Hepatocyte (in vitro differentiated cells): ENCODE results near the gene PLCL1. TPM values are rescaled to one million over a fixed set of nuclear protein-coding genes. Genes with fewer than 3 reads are reported as not detected.

ENCODE experiments used
- DNase-seq: peaks from one replicate; pipeline ENCODE4 v3.0.0-alpha.2; 2016; ENCODE audit warnings: low spot score
- H2AFZ ChIP-seq: fragments of 200-600 bp; sonication (generic); 2 replicates; pipeline ENCODE4 v1.6.0; 2016; ENCODE audit warnings: antibody characterized with exemption, mild to moderate bottlenecking
- H3K27ac ChIP-seq: fragments of 200-600 bp; sonication (generic); 2 replicates; pipeline ENCODE4 v1.5.1; 2016; ENCODE audit warnings: mild to moderate bottlenecking
- H3K27me3 ChIP-seq: fragments of 200-600 bp; sonication (generic); 2 replicates; pipeline ENCODE4 v1.6.1; 2016
- H3K36me3 ChIP-seq: fragments of 200-600 bp; sonication (generic); replicated peaks from 2 replicates; pipeline ENCODE4 v1.5.1; 2016; ENCODE audit warnings: low read depth; ENCODE audit not compliant: insufficient read depth
- H3K4me1 ChIP-seq: fragments of 200-600 bp; sonication (generic); 2 replicates; pipeline ENCODE4 v1.5.1; 2016; ENCODE audit warnings: mild to moderate bottlenecking, moderate library complexity; ENCODE audit not compliant: insufficient read depth
- H3K4me2 ChIP-seq: fragments of 200-600 bp; sonication (generic); 2 replicates; pipeline ENCODE4 v1.6.0; 2016
- H3K4me3 ChIP-seq: fragments of 200-600 bp; sonication (generic); 2 replicates; pipeline ENCODE4 v1.5.1; 2016; ENCODE audit warnings: mild to moderate bottlenecking
- H3K79me2 ChIP-seq: fragments of 200-600 bp; sonication (generic); 2 replicates; pipeline ENCODE4 v1.6.0; 2017; ENCODE audit warnings: mild to moderate bottlenecking
- H3K9me2 ChIP-seq: fragments of 200-600 bp; sonication (generic); replicated peaks from 2 replicates; pipeline ENCODE4 v1.6.0; 2017; ENCODE audit warnings: mild to moderate bottlenecking; ENCODE audit not compliant: insufficient read depth
- H3K9me3 ChIP-seq: fragments of 200-600 bp; sonication (generic); 2 replicates; pipeline ENCODE4 v1.5.1; 2016; ENCODE audit warnings: low read depth, mild to moderate bottlenecking
- H4K20me1 ChIP-seq: fragments of 200-600 bp; sonication (generic); 2 replicates; pipeline ENCODE4 v1.6.0; 2016; ENCODE audit warnings: mild to moderate bottlenecking; ENCODE audit not compliant: insufficient read depth, poor library complexity, severe bottlenecking
- EZH2 ChIP-seq: fragments of 200-600 bp; sonication (generic); IDR thresholded peaks from 2 replicates; pipeline ENCODE4 v1.6.1; 2016; ENCODE audit warnings: antibody characterized with exemption, mild to moderate bottlenecking, borderline replicate concordance
- EZH2phosphoT487 ChIP-seq: fragments of 200-600 bp; sonication (generic); IDR thresholded peaks from one replicate; pipeline ENCODE4 v1.6.1; 2018; ENCODE audit warnings: antibody characterized with exemption, mild to moderate bottlenecking, low read depth, moderate library complexity; ENCODE audit not compliant: unreplicated experiment, severe bottlenecking
- WGBS: methylation state at CpG from one replicate; pipeline ENCODE4 v1.1.6; 2016; ENCODE audit warnings: low lambda C conversion rate; ENCODE audit errors: missing lambda C conversion rate; 5-methylcytosine and 5-hydroxymethylcytosine counted together
- polyA plus RNA-seq: library from polyadenylated mRNA; unstranded; fragments of >200 nt; fragmentation: Nextera tagmentation; extraction: Ambion mirVana; gene quantifications from 2 replicates; pipeline ENCODE4 v1.2.1, GENCODE V29; 2016
- total RNA-seq: library from RNA; depleted of rRNA; stranded (reverse); fragments of >200 nt; gene quantifications from 2 replicates; pipeline ENCODE4 v1.2.3, GENCODE V29; 2014
- TF ChIP-seq, protein P1 (sequence below): fragments of 200-600 bp; sonication (generic); IDR thresholded peaks from 2 replicates; pipeline ENCODE4 v1.5.1; 2016; ENCODE audit warnings: antibody characterized with exemption, mild to moderate bottlenecking; ENCODE audit not compliant: poor library complexity

Gene PLCL1
- total and polyA plus RNA-seq, 2 experiments from 2014 or later, result 0.37 to 2.4 TPM

DNA sequence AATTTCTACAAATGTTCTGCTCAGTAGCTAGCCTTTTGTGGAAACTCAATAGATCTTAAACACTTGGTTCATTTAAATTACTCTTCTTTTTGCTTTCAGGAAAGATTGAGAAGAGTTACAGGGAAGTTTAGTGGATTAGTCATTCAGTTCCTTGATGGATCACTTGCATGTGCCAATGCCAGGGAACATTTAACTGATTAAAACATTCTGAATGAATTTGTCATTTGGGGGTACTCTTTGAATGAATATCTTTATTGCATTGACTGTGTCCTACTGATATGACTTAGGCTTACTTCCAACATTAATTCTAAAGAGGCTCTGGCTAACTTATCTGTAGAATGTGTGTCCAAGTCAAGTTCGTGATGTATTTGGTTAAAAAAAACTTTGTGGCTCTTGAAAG lies 199.8 kb downstream of the PLCL1 start:
- H3K36me3 ChIP-seq, result no peaks in the 10 kb centered on the region
- no peaks in the 10 kb centered on the region for H3K79me2 ChIP-seq
- no peak overlapping the region for H3K27ac ChIP-seq
- H3K4me1 ChIP-seq, result no peaks in the 10 kb centered on the region
- TF ChIP-seq, protein P1, sequence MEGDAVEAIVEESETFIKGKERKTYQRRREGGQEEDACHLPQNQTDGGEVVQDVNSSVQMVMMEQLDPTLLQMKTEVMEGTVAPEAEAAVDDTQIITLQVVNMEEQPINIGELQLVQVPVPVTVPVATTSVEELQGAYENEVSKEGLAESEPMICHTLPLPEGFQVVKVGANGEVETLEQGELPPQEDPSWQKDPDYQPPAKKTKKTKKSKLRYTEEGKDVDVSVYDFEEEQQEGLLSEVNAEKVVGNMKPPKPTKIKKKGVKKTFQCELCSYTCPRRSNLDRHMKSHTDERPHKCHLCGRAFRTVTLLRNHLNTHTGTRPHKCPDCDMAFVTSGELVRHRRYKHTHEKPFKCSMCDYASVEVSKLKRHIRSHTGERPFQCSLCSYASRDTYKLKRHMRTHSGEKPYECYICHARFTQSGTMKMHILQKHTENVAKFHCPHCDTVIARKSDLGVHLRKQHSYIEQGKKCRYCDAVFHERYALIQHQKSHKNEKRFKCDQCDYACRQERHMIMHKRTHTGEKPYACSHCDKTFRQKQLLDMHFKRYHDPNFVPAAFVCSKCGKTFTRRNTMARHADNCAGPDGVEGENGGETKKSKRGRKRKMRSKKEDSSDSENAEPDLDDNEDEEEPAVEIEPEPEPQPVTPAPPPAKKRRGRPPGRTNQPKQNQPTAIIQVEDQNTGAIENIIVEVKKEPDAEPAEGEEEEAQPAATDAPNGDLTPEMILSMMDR, result no peak
- no peak for TF ChIP-seq EZH2
- H4K20me1 ChIP-seq, result no peaks in the 10 kb centered on the region
- no peak for DNase-seq
- H3K9me3 ChIP-seq, result no peaks in the 10 kb centered on the region
- no peak overlapping the region for H3K4me2 ChIP-seq
- no peaks in the 10 kb centered on the region for H3K9me2 ChIP-seq
- H3K27me3 ChIP-seq, result peaks cover 1% of the 10 kb centered on the region
- WGBS, result 81% methylated on average over 1 of the region's 1 CpG
- H3K4me3 ChIP-seq, result no peak overlapping the region
- no peak overlapping the region for H2AFZ ChIP-seq

DNA sequence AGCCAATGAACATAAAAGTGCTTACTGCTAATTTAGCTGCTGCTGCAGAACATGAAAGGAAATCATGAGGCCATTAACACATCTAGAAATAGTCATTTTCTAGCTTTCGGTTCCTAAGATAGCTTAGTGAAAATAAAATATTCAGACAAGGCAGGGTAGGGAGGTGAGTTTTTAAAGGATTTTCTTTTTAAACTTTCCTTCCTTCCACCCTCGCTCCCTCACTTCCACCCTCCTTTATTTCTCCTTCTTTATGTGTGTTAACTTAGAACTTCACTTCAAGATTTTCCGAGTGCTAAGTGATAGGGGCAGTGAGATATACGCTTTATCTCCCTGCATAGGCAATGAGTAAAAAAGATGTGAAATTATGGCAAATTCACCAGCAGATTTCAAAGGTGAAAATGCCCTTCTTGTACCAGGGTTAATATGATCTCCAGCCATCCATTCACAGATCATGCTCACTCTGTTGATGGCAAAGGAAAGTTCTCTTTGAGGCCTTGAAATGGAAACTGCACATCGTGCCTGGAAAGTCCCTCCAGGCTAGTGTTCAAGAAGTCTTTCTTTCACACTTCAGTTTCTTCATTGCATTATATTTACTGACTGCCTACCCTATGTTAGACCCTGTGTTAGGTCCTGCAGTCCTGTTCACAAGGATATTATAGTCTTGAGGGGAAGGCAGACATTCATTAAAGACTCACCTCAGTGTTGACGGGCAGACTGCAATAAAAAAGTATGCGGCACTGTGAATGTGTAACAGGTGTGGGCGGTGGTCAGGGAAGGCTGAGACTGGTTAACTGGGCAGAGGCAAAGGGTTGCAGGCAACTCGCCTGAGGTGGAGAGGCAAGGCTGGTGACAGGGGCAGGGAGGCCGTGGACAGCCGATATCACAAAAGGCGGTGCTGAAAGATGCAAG lies 200.8 kb downstream of the PLCL1 start:
- no peak overlapping the region for H3K4me2 ChIP-seq
- 85% methylated on average over 12 of the region's 12 CpGs for WGBS
- H2AFZ ChIP-seq, result no peak overlapping the region
- H3K27ac ChIP-seq, result no peak overlapping the region
- DNase-seq, result no peak
- H3K9me3 ChIP-seq, result no peaks in the 10 kb centered on the region
- H3K4me3 ChIP-seq, result no peak overlapping the region
- H3K36me3 ChIP-seq, result no peaks in the 10 kb centered on the region
- H3K27me3 ChIP-seq, result no peaks in the 10 kb centered on the region
- no peak for TF ChIP-seq EZH2
- TF ChIP-seq, protein P1, result no peak
- no peaks in the 10 kb centered on the region for H3K79me2 ChIP-seq
- no peaks in the 10 kb centered on the region for H4K20me1 ChIP-seq
- no peaks in the 10 kb centered on the region for H3K4me1 ChIP-seq
- no peaks in the 10 kb centered on the region for H3K9me2 ChIP-seq

DNA sequence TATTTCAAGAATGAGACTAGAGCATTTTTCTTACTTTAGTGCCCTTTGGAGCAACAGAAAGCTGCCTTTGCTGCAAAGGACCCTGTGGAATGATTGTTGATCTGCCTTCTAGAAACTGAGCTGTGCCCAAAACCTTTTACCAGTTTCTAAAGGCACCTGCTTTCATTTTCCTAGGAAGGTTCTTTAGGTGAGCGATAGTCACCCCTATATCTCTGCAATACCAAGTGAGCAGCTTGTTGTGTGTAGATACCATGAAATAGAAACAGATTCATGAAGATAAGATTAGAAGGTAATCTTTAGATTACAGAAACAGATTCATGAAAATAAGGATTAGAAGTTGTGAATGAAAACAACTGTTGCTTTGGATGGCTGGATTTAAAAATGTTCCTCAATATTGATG lies 202.3 kb downstream of the PLCL1 start:
- H2AFZ ChIP-seq, result no peak overlapping the region
- no peaks in the 10 kb centered on the region for H3K9me2 ChIP-seq
- no peaks in the 10 kb centered on the region for H3K9me3 ChIP-seq
- no peak for TF ChIP-seq EZH2phosphoT487
- TF ChIP-seq, protein P1, result no peak
- no peak for TF ChIP-seq EZH2
- no peak overlapping the region for H3K4me3 ChIP-seq
- no peaks in the 10 kb centered on the region for H3K36me3 ChIP-seq
- no peaks in the 10 kb centered on the region for H3K27me3 ChIP-seq
- no peaks in the 10 kb centered on the region for H4K20me1 ChIP-seq
- H3K27ac ChIP-seq, result no peak overlapping the region
- H3K4me1 ChIP-seq, result no peaks in the 10 kb centered on the region
- no peaks in the 10 kb centered on the region for H3K79me2 ChIP-seq
- DNase-seq, result no peak
- H3K4me2 ChIP-seq, result no peak overlapping the region
- WGBS, result 85% methylated on average over 1 of the region's 1 CpG
